ENCODE results near the gene TSGA10. TPM values are rescaled to one million over a fixed set of nuclear protein-coding genes. Genes with fewer than 3 reads are reported as not detected.
"Not testable (repeated sequence)": the region's sequence is repeated elsewhere in the genome, so short reads cannot be mapped to it uniquely, and the experiment has no call there.

The TSGA10 gene
- 3.0 and 4.1 TPM in 2 replicates for total RNA-seq

DNA sequence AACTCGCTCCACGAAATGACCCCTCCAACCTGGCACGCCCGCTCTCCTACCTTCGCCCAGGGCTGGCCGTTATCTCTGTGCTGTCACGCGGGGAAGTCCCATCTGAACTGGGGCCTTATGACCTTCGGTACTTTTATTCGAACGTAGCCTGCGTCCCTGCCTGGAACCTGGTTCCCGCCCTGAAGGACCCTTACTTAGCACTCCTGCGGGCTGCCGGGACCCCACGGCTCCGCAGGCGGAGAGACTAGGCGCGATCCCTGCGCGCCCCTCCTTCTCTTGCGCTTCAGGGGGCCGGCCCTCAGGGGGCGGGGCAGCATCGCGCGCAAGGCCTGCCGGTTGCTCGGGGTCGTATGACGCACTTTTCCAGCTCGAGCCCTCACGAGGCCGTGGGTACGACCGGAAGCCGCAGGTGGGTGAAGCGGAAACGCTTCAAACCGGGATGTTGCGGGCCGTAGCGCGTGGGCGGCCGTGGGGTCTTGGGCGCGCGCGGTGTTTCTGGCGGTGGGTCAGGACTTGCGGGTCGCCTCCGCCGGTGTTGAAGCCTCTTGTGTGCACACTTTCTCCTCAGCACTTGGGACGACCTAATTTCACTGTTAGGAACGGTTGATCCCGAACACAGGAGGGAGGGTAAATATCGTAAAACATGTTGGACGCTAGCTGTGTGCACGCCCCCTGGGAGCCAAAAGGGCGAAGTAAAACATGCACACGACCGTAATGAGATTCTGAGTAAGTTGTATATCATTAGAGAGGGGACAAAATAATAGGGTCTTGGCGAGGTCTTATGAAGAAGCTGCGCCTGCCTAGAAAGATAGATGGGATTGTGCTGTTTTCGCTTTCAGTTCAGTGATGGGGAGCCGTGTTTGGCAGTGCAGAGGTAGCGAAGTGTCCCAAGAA lies at the start of gene TSGA10, which contains the start of gene LIPT1:
TSS of gene TSGA10 (minus strand) at position 300 of the 894 bp plus-strand sequence. CDS start 45,503 bp downstream, outside the sequence.
TSS of gene LIPT1 (plus strand) at position 325 of the 894 bp plus-strand sequence. CDS start 6,991 bp downstream, outside the sequence.
- Mint-ChIP-seq H3K4me3 (no peak within 1 kb of the TSS), H3K27ac (peak within 1 kb of the TSS; percentile 95), H3K27me3 (ENCODE audit: insufficient read depth) (no peaks in the 10 kb centered on the region), H3K9me3 (no peaks in the 10 kb centered on the region), H3K36me3 (ENCODE audit: low read depth) (peaks cover 12% of the 10 kb centered on the region), H3K4me1 (ENCODE audit: low read depth) (peaks cover 31% of the 10 kb centered on the region)
- intact Hi-C loops (cut with micrococcal nuclease): loop anchor here (1.0 to 10.0 kb wide), 9 partner anchors 14 to 1158 kb away; partner anchors contain the start of genes C2orf15, COA5, INPP4A and MITD1
- DNase-seq (ENCODE audit: low spot score): peak; percentile 92

- H3K9me3 Mint-ChIP-seq: peaks cover 9% of the 10 kb centered on the region
- H3K27me3 Mint-ChIP-seq (ENCODE audit: insufficient read depth): no peaks in the 10 kb centered on the region
- H3K27ac Mint-ChIP-seq: no peak overlapping the region
- intact Hi-C loops (cut with micrococcal nuclease): no loop called here
- H3K36me3 Mint-ChIP-seq (ENCODE audit: low read depth): peaks cover 14% of the 10 kb centered on the region
- no peaks in the 10 kb centered on the region for H3K4me1 Mint-ChIP-seq (ENCODE audit: low read depth)
- no peak overlapping the region for H3K4me3 Mint-ChIP-seq
- no peak for DNase-seq (ENCODE audit: low spot score)
These were observed 47.4 kb upstream of the TSGA10 start for GRCh38 chr2:99201959-99202678.

GRCh38 chr2:99200076-99200800 lies 45.5 kb upstream of the TSGA10 start:
- H3K27ac Mint-ChIP-seq: no peak overlapping the region
- DNase-seq (ENCODE audit: low spot score): no peak
- no peak overlapping the region for H3K4me3 Mint-ChIP-seq
- no peaks in the 10 kb centered on the region for H3K27me3 Mint-ChIP-seq (ENCODE audit: insufficient read depth)
- peaks cover 14% of the 10 kb centered on the region for H3K36me3 Mint-ChIP-seq (ENCODE audit: low read depth)
- intact Hi-C loops (cut with micrococcal nuclease): no loop called here
- H3K4me1 Mint-ChIP-seq (ENCODE audit: low read depth): no peaks in the 10 kb centered on the region
- no peaks in the 10 kb centered on the region for H3K9me3 Mint-ChIP-seq

- H3K4me3 Mint-ChIP-seq: no peak overlapping the region
- no peaks in the 10 kb centered on the region for H3K4me1 Mint-ChIP-seq (ENCODE audit: low read depth)
- H3K9me3 Mint-ChIP-seq: no peaks in the 10 kb centered on the region
- H3K27me3 Mint-ChIP-seq (ENCODE audit: insufficient read depth): no peaks in the 10 kb centered on the region
- peaks cover 19% of the 10 kb centered on the region for H3K36me3 Mint-ChIP-seq (ENCODE audit: low read depth)
- intact Hi-C loops (cut with micrococcal nuclease): no loop called here
- no peak for DNase-seq (ENCODE audit: low spot score)
- H3K27ac Mint-ChIP-seq: no peak overlapping the region
These were observed 43.5 kb upstream of the TSGA10 start for GRCh38 chr2:99198103-99198841.

DNA sequence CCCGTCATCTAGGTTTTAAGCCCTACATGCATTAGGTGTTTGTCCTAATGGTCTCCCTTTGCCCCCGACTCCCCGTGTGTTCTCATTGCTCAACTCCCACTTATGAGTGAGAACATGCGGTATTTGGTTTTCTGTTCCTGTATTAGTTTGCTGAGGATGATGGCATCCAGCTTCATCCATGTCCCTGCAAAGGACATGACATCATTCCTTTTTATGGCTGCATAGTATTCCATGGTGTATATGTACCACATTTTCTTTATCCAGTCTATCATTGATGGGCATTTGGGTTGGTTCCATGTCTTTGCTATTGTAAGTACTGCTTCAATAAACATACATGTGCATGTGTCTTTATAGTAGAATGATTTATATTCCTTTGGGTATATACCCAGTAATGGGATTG lies 37.6 kb upstream of the TSGA10 start:
- H3K27me3 Mint-ChIP-seq (ENCODE audit: insufficient read depth); H3K4me1 Mint-ChIP-seq (ENCODE audit: low read depth); DNase-seq (ENCODE audit: low spot score); H3K27ac Mint-ChIP-seq; intact Hi-C loops (cut with micrococcal nuclease); H3K4me3 Mint-ChIP-seq; H3K9me3 Mint-ChIP-seq: not testable (repeated sequence)
- peaks cover 43% of the 10 kb centered on the region for H3K36me3 Mint-ChIP-seq (ENCODE audit: low read depth)

GRCh38 chr2:99190548-99190947 lies 35.8 kb upstream of the TSGA10 start:
- DNase-seq (ENCODE audit: low spot score): no peak
- Mint-ChIP-seq H3K36me3 (ENCODE audit: low read depth) (peaks cover 38% of the 10 kb centered on the region), H3K4me3 (no peak overlapping the region), H3K27ac (no peak overlapping the region), H3K9me3 (peaks cover 4% of the 10 kb centered on the region), H3K27me3 (ENCODE audit: insufficient read depth) (no peaks in the 10 kb centered on the region), H3K4me1 (ENCODE audit: low read depth) (peaks cover 9% of the 10 kb centered on the region)
- intact Hi-C loops (cut with micrococcal nuclease): no loop called here

GRCh38 chr2:99188357-99188756 lies 33.6 kb upstream of the TSGA10 start:
- no peaks in the 10 kb centered on the region for H3K27me3 Mint-ChIP-seq (ENCODE audit: insufficient read depth)
- peaks cover 9% of the 10 kb centered on the region for H3K4me1 Mint-ChIP-seq (ENCODE audit: low read depth)
- H3K27ac Mint-ChIP-seq: no peak overlapping the region
- no peak overlapping the region for H3K4me3 Mint-ChIP-seq
- peaks cover 4% of the 10 kb centered on the region for H3K9me3 Mint-ChIP-seq
- no peak for DNase-seq (ENCODE audit: low spot score)
- peaks cover 30% of the 10 kb centered on the region for H3K36me3 Mint-ChIP-seq (ENCODE audit: low read depth)
- intact Hi-C loops (cut with micrococcal nuclease): loop anchor here (10.0 kb wide), 1 partner anchor 1816 kb away; the partner anchor contains the start of gene RPL31

DNA sequence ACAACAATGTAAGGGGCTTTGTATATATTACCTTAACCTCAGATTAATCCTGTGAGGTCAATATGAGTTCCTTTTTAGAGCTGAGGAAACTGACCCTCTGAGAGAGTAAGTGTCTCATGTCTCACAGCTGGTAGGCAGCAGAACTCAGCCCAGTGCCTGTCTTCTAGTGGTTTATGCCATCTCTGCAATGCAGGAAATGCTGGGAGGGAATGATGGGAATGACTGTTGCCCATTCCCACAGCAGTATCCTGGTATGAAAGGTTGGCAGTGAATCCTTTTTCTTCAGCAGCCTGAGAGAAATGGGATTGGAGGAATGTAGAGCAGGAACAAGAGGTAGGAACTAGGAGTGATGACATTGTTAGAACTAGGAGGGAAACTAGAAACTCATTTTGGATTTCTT lies 32.3 kb upstream of the TSGA10 start:
- no peak overlapping the region for H3K4me3 Mint-ChIP-seq
- peaks cover 19% of the 10 kb centered on the region for H3K36me3 Mint-ChIP-seq (ENCODE audit: low read depth)
- H3K27me3 Mint-ChIP-seq (ENCODE audit: insufficient read depth): no peaks in the 10 kb centered on the region
- intact Hi-C loops (cut with micrococcal nuclease): loop anchor here (10.0 kb wide), 1 partner anchor 1818 kb away; the partner anchor contains the start of gene RPL31
- no peak overlapping the region for H3K27ac Mint-ChIP-seq
- H3K4me1 Mint-ChIP-seq (ENCODE audit: low read depth): peaks cover 15% of the 10 kb centered on the region
- no peaks in the 10 kb centered on the region for H3K9me3 Mint-ChIP-seq
- no peak for DNase-seq (ENCODE audit: low spot score)

DNA sequence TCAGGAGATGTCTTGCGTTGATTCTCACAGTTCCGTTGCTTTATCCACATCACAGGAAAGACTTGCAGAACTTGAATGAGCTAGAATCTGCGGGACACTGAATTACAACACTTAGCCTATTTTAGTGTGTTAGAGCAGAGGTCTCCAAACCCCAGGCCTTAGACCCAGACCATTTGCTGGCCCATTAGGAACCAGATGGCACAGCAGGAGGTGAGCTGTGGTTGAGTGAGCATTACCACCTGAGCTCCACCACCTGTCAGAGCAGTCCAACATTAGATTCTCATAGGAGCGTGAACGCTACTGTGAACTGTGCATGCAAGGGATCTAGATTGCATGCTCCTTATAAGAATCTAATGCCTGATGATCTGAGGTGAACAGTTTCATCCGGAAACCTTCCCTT lies 30.1 kb upstream of the TSGA10 start:
- intact Hi-C loops (cut with micrococcal nuclease): loop anchor here (10.0 kb wide), 1 partner anchor 1820 kb away; the partner anchor contains the start of gene RPL31
- H3K9me3 Mint-ChIP-seq: no peaks in the 10 kb centered on the region

GRCh38 chr2:99183025-99183424 lies 28.3 kb upstream of the TSGA10 start:
- intact Hi-C loops (cut with micrococcal nuclease): loop anchor here (10.0 kb wide), 1 partner anchor 1822 kb away; the partner anchor contains the start of gene RPL31
- DNase-seq (ENCODE audit: low spot score): no peak
- Mint-ChIP-seq H3K27me3 (ENCODE audit: insufficient read depth) (no peaks in the 10 kb centered on the region), H3K4me3 (peak overlapping the region; percentile 16), H3K27ac (no peak overlapping the region), H3K36me3 (ENCODE audit: low read depth) (peaks cover 13% of the 10 kb centered on the region), H3K4me1 (ENCODE audit: low read depth) (peaks cover 34% of the 10 kb centered on the region), H3K9me3 (no peaks in the 10 kb centered on the region)

More for the DNA sequence above, 30.1 kb upstream of the TSGA10 start:
- peaks cover 14% of the 10 kb centered on the region for H3K36me3 Mint-ChIP-seq (ENCODE audit: low read depth)
- no peaks in the 10 kb centered on the region for H3K27me3 Mint-ChIP-seq (ENCODE audit: insufficient read depth)
- H3K27ac Mint-ChIP-seq: no peak overlapping the region
- H3K4me1 Mint-ChIP-seq (ENCODE audit: low read depth): peaks cover 27% of the 10 kb centered on the region
- DNase-seq (ENCODE audit: low spot score): no peak
- H3K4me3 Mint-ChIP-seq: no peak overlapping the region

- DNase-seq (ENCODE audit: low spot score): no peak
- peaks cover 12% of the 10 kb centered on the region for H3K36me3 Mint-ChIP-seq (ENCODE audit: low read depth)
- intact Hi-C loops (cut with micrococcal nuclease): loop anchor here (1.0 to 10.0 kb wide), 6 partner anchors 27 to 1823 kb away; partner anchors contain the start of genes C2orf15, COA5, LIPT1 and REV1
- H3K4me3 Mint-ChIP-seq: peak overlapping the region; percentile 99
- no peaks in the 10 kb centered on the region for H3K9me3 Mint-ChIP-seq
- peaks cover 36% of the 10 kb centered on the region for H3K4me1 Mint-ChIP-seq (ENCODE audit: low read depth)
- no peaks in the 10 kb centered on the region for H3K27me3 Mint-ChIP-seq (ENCODE audit: insufficient read depth)
- H3K27ac Mint-ChIP-seq: peak overlapping the region; percentile 96
These were observed 26.9 kb upstream of the TSGA10 start for GRCh38 chr2:99181624-99182000.

Data from activated T-helper 1 cell treated with anti-CD3 and anti-CD28 coated beads, Interleukin-12 subunit alpha, Interleukin-12 subunit beta, Interleukin-2, Interleukin-4 antibody, amounts not matched to agents 30 ng/mL and 10 ng/mL and 1 ng/mL, durations not matched to agents 14 hours and 24 hours and 36 hours (primary cell).